Thoracic aorta (tissue), 2 donors: Measurements from ENCODE around the gene NPPA. TPM values are rescaled to one million over a fixed set of nuclear protein-coding genes. Genes with fewer than 3 reads are reported as not detected.
A peak's percentile ranks its signal among the peaks of the same experiment; 100 is the strongest.

Experiments
- ATAC-seq: fragments of 150-250 bp; one replicate; pipeline ENCODE4 v1.8.0; 2017; ENCODE audit warnings: low read depth; ENCODE audit not compliant: insufficient number of reproducible peaks, low FRiP score
- DNase-seq: peaks from one replicate; pipeline ENCODE4 v3.0.0-alpha.2; 2020; ENCODE audit warnings: low spot score
- H3K27ac ChIP-seq, 2 donors: fragments of 200-600 bp; sonication (generic); 1 replicate in 1 of 2; 2 replicates in 1 of 2; pipeline ENCODE4 v1.5.1; 2016; ENCODE audit warnings: mild to moderate bottlenecking in 2 of 2, moderate library complexity in 2 of 2
- H3K27me3 ChIP-seq: fragments of 200-600 bp; sonication (generic); replicated peaks from 2 replicates; pipeline ENCODE4 v1.6.0; 2016; ENCODE audit warnings: mild to moderate bottlenecking; ENCODE audit not compliant: insufficient read depth
- H3K36me3 ChIP-seq: fragments of 200-600 bp; sonication (generic); one replicate; pipeline ENCODE4 v1.5.1; 2016
- H3K4me1 ChIP-seq, 2 donors: fragments of 200-600 bp; sonication (generic); 1 replicate in 1 of 2; 2 replicates in 1 of 2; pipeline versions ENCODE4 v1.5.1 to v1.6.0; 2016; ENCODE audit warnings: low read depth in 2 of 2, mild to moderate bottlenecking in 1 of 2; ENCODE audit not compliant: control insufficient read depth in 1 of 2
- H3K4me3 ChIP-seq: fragments of 200-600 bp; sonication (generic); 2 replicates; pipeline ENCODE4 v1.5.1; 2016; ENCODE audit warnings: mild to moderate bottlenecking
- H3K9me3 ChIP-seq: fragments of 200-600 bp; sonication (generic); 2 replicates; pipeline ENCODE4 v1.5.1; 2016
- CTCF ChIP-seq: fragments of 200-600 bp; sonication (generic); IDR thresholded peaks from one replicate; pipeline ENCODE4 v1.5.1; 2019; ENCODE audit warnings: antibody characterized with exemption
- total RNA-seq, 2 donors: library from RNA; depleted of rRNA; stranded (reverse); fragments of >200 nt; gene quantifications; one replicate each; pipeline versions ENCODE4 v1.1.0 to v1.2.3, GENCODE V29; 2016

The NPPA gene
- total RNA-seq, 2 donors from 2014 or later: not detected

DNA sequence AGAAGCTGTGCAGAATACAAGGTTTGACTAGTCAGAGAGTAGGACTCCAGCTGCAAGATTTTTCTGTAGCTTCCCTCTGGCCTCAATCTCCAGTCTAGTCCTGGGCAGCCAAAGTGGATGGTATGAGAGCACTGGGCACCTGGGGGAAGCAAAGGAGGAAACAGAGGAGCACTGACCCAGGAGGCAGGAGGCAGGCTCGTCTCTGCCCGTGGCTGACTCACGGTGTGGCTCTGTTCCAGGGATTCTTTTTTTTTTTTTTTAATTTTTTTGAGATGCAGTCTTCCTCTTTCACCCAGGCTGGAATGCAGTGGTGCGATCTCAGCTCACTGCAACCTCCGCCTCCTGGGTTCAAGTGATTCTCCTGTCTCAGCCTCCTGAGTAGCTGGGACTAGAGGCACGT lies 15.3 kb upstream of the NPPA start:
- Histone ChIP-seq H3K27me3 (no peaks in the 10 kb centered on the region), H3K4me3 (no peak overlapping the region), H3K9me3 (no peaks in the 10 kb centered on the region), H3K27ac (no peak overlapping the region), H3K4me1 (peaks cover 0 to 3% of the 10 kb centered on the region in 2 donors), H3K36me3 (no peaks in the 10 kb centered on the region)
- no peak for DNase-seq
- no peak for TF ChIP-seq CTCF
- ATAC-seq: no peak

DNA sequence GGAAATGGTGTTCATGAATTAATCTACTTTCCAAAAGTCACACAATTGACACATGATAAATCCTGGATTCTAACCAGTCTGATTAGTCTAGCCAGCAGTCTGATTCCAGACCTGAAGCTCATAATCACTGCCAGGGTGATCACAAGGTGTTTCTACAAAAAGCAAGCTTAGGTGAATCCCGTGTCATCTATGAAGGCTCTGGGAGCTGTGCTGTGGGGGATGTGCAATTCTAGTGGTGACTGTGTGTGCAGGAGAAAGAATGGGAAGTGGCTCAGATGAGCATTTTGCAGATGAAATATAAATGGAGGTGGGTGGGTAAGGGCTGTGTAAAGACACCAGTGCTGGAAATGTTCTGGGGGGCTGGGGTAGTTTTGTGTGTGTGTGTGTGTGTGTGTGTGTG lies 13.0 kb upstream of the NPPA start:
- Histone ChIP-seq H3K9me3 (no peaks in the 10 kb centered on the region), H3K36me3 (no peaks in the 10 kb centered on the region), H3K4me1 (peaks cover 0 to 3% of the 10 kb centered on the region in 2 donors), H3K4me3 (no peak overlapping the region), H3K27me3 (no peaks in the 10 kb centered on the region), H3K27ac (no peak overlapping the region)
- ATAC-seq (no peak), DNase-seq (no peak)
- TF ChIP-seq CTCF: no peak

GRCh38 chr1:11860083-11860482 lies 12.5 kb upstream of the NPPA start:
- H3K27me3 ChIP-seq: no peaks in the 10 kb centered on the region
- TF ChIP-seq CTCF: no peak

GRCh38 chr1:11858968-11859871 lies 11.6 kb upstream of the NPPA start:
- Histone ChIP-seq H3K4me1 (peaks cover 0 to 3% of the 10 kb centered on the region in 2 donors), H3K36me3 (no peaks in the 10 kb centered on the region), H3K9me3 (no peaks in the 10 kb centered on the region), H3K4me3 (no peak overlapping the region), H3K27me3 (no peaks in the 10 kb centered on the region), H3K27ac (no peak overlapping the region)
- DNase-seq (no peak), ATAC-seq (no peak)
- peak; percentile 29 for TF ChIP-seq CTCF

More at GRCh38 chr1:11860083-11860482, 12.5 kb upstream of the NPPA start:
- H3K4me3 ChIP-seq: no peak overlapping the region
- H3K36me3 ChIP-seq: no peaks in the 10 kb centered on the region
- ATAC-seq (no peak), DNase-seq (no peak)
- H3K9me3 ChIP-seq: no peaks in the 10 kb centered on the region
- H3K27ac ChIP-seq: no peak overlapping the region
- H3K4me1 ChIP-seq: peaks cover 0 to 3% of the 10 kb centered on the region in 2 donors

DNA sequence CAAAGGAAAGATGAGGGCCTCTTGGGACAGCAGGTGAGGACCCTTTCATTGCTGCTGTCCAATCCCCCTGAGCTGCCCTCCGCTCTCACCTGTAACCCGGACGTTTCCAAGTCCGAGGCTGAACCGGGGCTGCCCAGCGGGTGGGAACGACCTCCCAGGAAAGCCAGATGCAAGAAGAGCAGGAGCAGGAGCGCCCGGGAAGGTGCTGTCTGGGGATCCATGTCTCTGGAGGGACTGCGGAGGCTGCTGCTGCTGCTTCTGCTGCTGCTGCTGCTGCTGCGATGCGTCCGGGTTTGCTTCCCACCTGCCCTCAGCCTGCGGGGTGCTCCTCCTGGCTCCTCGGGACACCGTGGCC lies 11.0 kb upstream of the NPPA start, which contains the start of gene NPPB:
NPPB (minus strand) TSS at position 333 of the 355 bp plus-strand sequence; CDS start at position 221, 112 bp downstream.
- no peak for DNase-seq
- ATAC-seq: no peak
- H3K9me3 ChIP-seq: no peaks in the 10 kb centered on the region
- no peak within 1 kb of the TSS for H3K27ac ChIP-seq
- no peaks in the 10 kb centered on the region for H3K36me3 ChIP-seq
- no peak within 1 kb of the TSS for H3K4me3 ChIP-seq
- H3K4me1 ChIP-seq: peaks cover 0 to 3% of the 10 kb centered on the region in 2 donors
- no peaks in the 10 kb centered on the region for H3K27me3 ChIP-seq
- TF ChIP-seq CTCF: no peak
